K562 (cell line): Measurements from ENCODE around the gene SLC22A3. TPM values are rescaled to one million over a fixed set of nuclear protein-coding genes. Genes with fewer than 3 reads are reported as not detected.

Experiments used
- ATAC-seq: fragments of 200-7000 bp; cut with Tn5 transposase; 3 replicates; pipeline ENCODE4 v1.9.1; 2020; ENCODE audit warnings: moderate library complexity
- BruUV-seq: library from RNA; stranded (reverse); fragments of 400-500 nt; replicated peaks from 2 replicates; lab custom pipeline; 2021; lab: Mats Ljungman, UMichigan
- CTCF ChIA-PET: fragments of 300-600 bp; formaldehyde crosslinking; extraction: SDS; loops from one replicate; lab custom pipeline; 2021; ENCODE audit warnings: low intra/inter-chr PET ratio; lab: Yijun Ruan, JAX
- POLR2A ChIA-PET: fragments of 300-600, 350-650 bp; sonication (Branson Sonifier 250); formaldehyde crosslinking; extraction: SDS; loops from one replicate; lab custom pipeline; 2021; ENCODE audit warnings: antibody characterized with exemption, inconsistent platforms; lab: Yijun Ruan, JAX
- DNase-seq, 4 experiments: peaks; one replicate each; pipeline versions ENCODE4 v3.0.0 to v3.0.0-alpha.2; 2011 to 2018; ENCODE audit warnings: low spot score in 3 of 4, mixed read lengths in 3 of 4; ENCODE audit errors: extremely low read depth in 1 of 4
- FAIRE-seq: peaks from 2 replicates; lab custom pipeline; 2011; peaks lifted over from hg19 to GRCh38; lab: Jason Lieb, UNC
- H2AFZ ChIP-seq: 2 replicates; pipeline ENCODE4 v1.6.0; 2011; ENCODE audit warnings: low read depth, low read length, control low read depth, inconsistent platforms
- H3K27ac ChIP-seq: fragments of 200-600 bp; 3 replicates; pipeline ENCODE4 v1.8.0; 2011; ENCODE audit warnings: low read depth, mild to moderate bottlenecking, control low read depth, inconsistent platforms, low read length, moderate library complexity, mixed read lengths; ENCODE audit errors: extremely low read depth
- H3K27me3 ChIP-seq, 2 experiments: fragments of 300-600 bp in 1 of 2; 2 replicates in 1 of 2; 3 replicates in 1 of 2; pipeline versions ENCODE4 v1.6.0 to v1.8.0; 2011; ENCODE audit warnings: inconsistent platforms in 2 of 2, low read length in 2 of 2, mild to moderate bottlenecking in 1 of 2, mixed read lengths in 1 of 2, moderate library complexity in 1 of 2; ENCODE audit not compliant: control insufficient read depth in 2 of 2, insufficient read depth in 2 of 2
- H3K36me3 ChIP-seq: fragments of 300-600 bp; 3 replicates; pipeline ENCODE4 v1.8.0; 2011; ENCODE audit warnings: mild to moderate bottlenecking, low read length, inconsistent platforms; ENCODE audit not compliant: control insufficient read depth, insufficient read depth
- H3K4me1 ChIP-seq, 2 experiments: fragments of 200-600 bp in 1 of 2; replicated peaks in 1 of 2; 2 replicates in 1 of 2; 3 replicates in 1 of 2; pipeline versions ENCODE4 v1.5.1 to v1.8.0; 2011; ENCODE audit warnings: inconsistent platforms in 2 of 2, low read length in 2 of 2, mild to moderate bottlenecking in 1 of 2, mixed read lengths in 1 of 2, moderate library complexity in 1 of 2; ENCODE audit not compliant: control insufficient read depth in 2 of 2, insufficient read depth in 2 of 2
- H3K4me2 ChIP-seq: 2 replicates; pipeline ENCODE4 v1.6.1; 2011; ENCODE audit warnings: low read length, control low read depth, inconsistent platforms, mixed read lengths; ENCODE audit not compliant: insufficient read depth
- H3K4me3 ChIP-seq: fragments of 200-600 bp; sonication (generic), shearing (Covaris generic); 2 replicates; pipeline ENCODE4 v1.5.1; 2016; ENCODE audit warnings: control low read depth, inconsistent platforms
- H3K79me2 ChIP-seq: fragments of 200-600 bp; 3 replicates; pipeline ENCODE4 v1.8.0; 2011; ENCODE audit warnings: low read length, inconsistent platforms; ENCODE audit not compliant: control insufficient read depth, insufficient read depth
- H3K9ac ChIP-seq, 2 experiments: 2 replicates each; pipeline versions ENCODE4 v1.6.0 to v1.6.1; 2011; ENCODE audit warnings: low read depth in 2 of 2, low read length in 2 of 2, control low read depth in 1 of 2, inconsistent platforms in 1 of 2, mild to moderate bottlenecking in 1 of 2, mixed read lengths in 1 of 2; ENCODE audit not compliant: insufficient read depth in 1 of 2
- H3K9me1 ChIP-seq: one replicate; pipeline ENCODE4 v1.6.0; 2011; ENCODE audit warnings: inconsistent platforms, mild to moderate bottlenecking, low read length, moderate library complexity; ENCODE audit not compliant: control insufficient read depth, insufficient read depth
- H3K9me3 ChIP-seq: replicated peaks from 2 replicates; pipeline ENCODE4 v1.5.1; 2011; ENCODE audit warnings: low read depth, low read length, inconsistent platforms; ENCODE audit not compliant: control insufficient read depth, insufficient read depth
- H4K20me1 ChIP-seq: replicated peaks from 2 replicates; pipeline ENCODE4 v1.6.1; 2011; ENCODE audit warnings: low read length, inconsistent platforms, mixed read lengths; ENCODE audit not compliant: control insufficient read depth, insufficient read depth
- BCL6 ChIP-seq: fragments of 250-450 bp; sonication (Bioruptor Pico); IDR thresholded peaks from 2 replicates; pipeline ENCODE4 v1.4.0; 2020
- CSDE1 ChIP-seq, 2 experiments: fragments of 450-650 bp; IDR thresholded peaks; 2 replicates each; pipeline ENCODE4 v1.6.1; 2016; ENCODE audit warnings: mild to moderate bottlenecking in 1 of 2
- DNMT1 ChIP-seq: fragments of 450-650 bp; IDR thresholded peaks from 2 replicates; pipeline ENCODE4 v1.6.1; 2016; ENCODE audit warnings: antibody characterized with exemption, mild to moderate bottlenecking
- ERF ChIP-seq: fragments of 450-650 bp; formaldehyde crosslinking; IDR thresholded peaks from 2 replicates; pipeline ENCODE4 v1.4.0; 2020; ENCODE audit warnings: mild to moderate bottlenecking, mixed read lengths
- FOSL1 ChIP-seq: fragments of 200-800 bp; sonication (Bioruptor generic); conservative IDR thresholded peaks from 2 replicates; pipeline ENCODE4 v1.6.1; 2016; ENCODE audit warnings: missing genetic modification characterization, missing compliant biosample characterization
- FOXK2 ChIP-seq, 2 experiments: fragments of 450-650 bp; IDR thresholded peaks in 1 of 2; conservative IDR thresholded peaks in 1 of 2; 2 replicates each; pipeline ENCODE4 v1.6.1; 2016; ENCODE audit warnings: low read depth in 2 of 2, mild to moderate bottlenecking in 1 of 2
- JUND ChIP-seq, 2 experiments: IDR thresholded peaks; 2 replicates in 1 of 2; 3 replicates in 1 of 2; pipeline ENCODE4 v1.6.1; 2011; ENCODE audit warnings: borderline replicate concordance in 2 of 2, low read depth in 2 of 2, low read length in 2 of 2, improper control_type of control experiment in 1 of 2, missing biosample characterization in 1 of 2, missing genetic modification characterization in 1 of 2, missing genetic modification reagents in 1 of 2
- RFX7 ChIP-seq: fragments of 250-450 bp; sonication (Bioruptor Pico); IDR thresholded peaks from 2 replicates; pipeline ENCODE4 v1.5.1; 2021; ENCODE audit warnings: mild to moderate bottlenecking
- TAF9B ChIP-seq: fragments of 450-650 bp; IDR thresholded peaks from 2 replicates; pipeline ENCODE4 v1.6.1; 2018; ENCODE audit warnings: mild to moderate bottlenecking; ENCODE audit not compliant: partially characterized antibody
- THRA ChIP-seq: fragments of 450-650 bp; IDR thresholded peaks from 2 replicates; pipeline ENCODE4 v1.6.1; 2017; ENCODE audit warnings: mild to moderate bottlenecking, moderate library complexity
- ZNF212 ChIP-seq: fragments of 450-650 bp; formaldehyde crosslinking; IDR thresholded peaks from 2 replicates; pipeline ENCODE4 v1.4.0; 2020; ENCODE audit warnings: mild to moderate bottlenecking
- ZNF253 ChIP-seq: fragments of 250-450 bp; sonication (Bioruptor Pico); conservative IDR thresholded peaks from 2 replicates; pipeline ENCODE4 v1.6.1; 2021; ENCODE audit warnings: mild to moderate bottlenecking
- WGBS: fragments of 100-300 bp; shearing (Covaris generic); methylation state at CpG from one replicate; pipeline ENCODE4 v1.1.6; 2016; ENCODE audit warnings: low coverage, mixed read lengths; ENCODE audit not compliant: insufficient coverage; ENCODE audit errors: missing lambda C conversion rate; 5-methylcytosine and 5-hydroxymethylcytosine counted together
- in situ Hi-C: fragments of 300-500 bp; cut with MboI; formaldehyde crosslinking; loops from 4 replicates; pipeline ENCODE4 v1.15.0; 2018; ENCODE audit warnings: inconsistent platforms, mixed read lengths
- intact Hi-C: fragments of 100-400 bp; cut with micrococcal nuclease; formaldehyde crosslinking; loops from 2 replicates; pipeline ENCODE4 v1.14.2; 2022
- polyA plus RNA-seq, 8 experiments: library from polyadenylated mRNA; depleted of rRNA in 4 of 8; stranded (reverse) in 5 of 8; unstranded in 3 of 8; fragments of >200 nt; fragmentation: Nextera tagmentation in 2 of 8; fragmentation: Illumina TruSeq in 1 of 8; extraction: Ambion mirVana in 2 of 8; extraction: Trizol in 1 of 8; gene quantifications; 2 replicates each; pipeline versions ENCODE4 v1.2.1 to v1.2.3, GENCODE V29; 2011 to 2014; ENCODE audit warnings: inconsistent platforms in 1 of 8, missing spikeins in 1 of 8
- total RNA-seq, 7 experiments: library from RNA; depleted of rRNA in 6 of 7; stranded (reverse); fragments of >200 nt in 6 of 7; fragmentation: Illumina TruSeq in 2 of 7; extraction: Trizol in 2 of 7; gene quantifications; 2 replicates each; pipeline versions ENCODE4 v1.2.1 to v1.2.3, GENCODE V29; 2011 to 2021; ENCODE audit warnings: low replicate concordance in 1 of 7
- TF ChIP-seq, protein P1 (sequence below), 2 experiments: IDR thresholded peaks in 1 of 2; conservative IDR thresholded peaks in 1 of 2; 2 replicates each; pipeline ENCODE4 v1.6.1; 2016; ENCODE audit warnings: low read depth in 2 of 2, mild to moderate bottlenecking in 1 of 2, missing compliant biosample characterization in 1 of 2, missing genetic modification characterization in 1 of 2, moderate library complexity in 1 of 2
- TF ChIP-seq, protein P2 (sequence below), 2 experiments: fragments of 450-650 bp in 1 of 2; IDR thresholded peaks; 2 replicates each; pipeline ENCODE4 v1.6.1; 2011 to 2017; ENCODE audit warnings: low read depth in 2 of 2, antibody characterized with exemption in 1 of 2, borderline replicate concordance in 1 of 2, low read length in 1 of 2, mild to moderate bottlenecking in 1 of 2, mixed read lengths in 1 of 2; ENCODE audit not compliant: control insufficient read depth in 1 of 2

Gene SLC22A3
- total and polyA plus RNA-seq, 9 of the 15 experiments (the other 6 are each of a cell fraction or from before 2014, with no cell fraction given) = not detected

DNA sequence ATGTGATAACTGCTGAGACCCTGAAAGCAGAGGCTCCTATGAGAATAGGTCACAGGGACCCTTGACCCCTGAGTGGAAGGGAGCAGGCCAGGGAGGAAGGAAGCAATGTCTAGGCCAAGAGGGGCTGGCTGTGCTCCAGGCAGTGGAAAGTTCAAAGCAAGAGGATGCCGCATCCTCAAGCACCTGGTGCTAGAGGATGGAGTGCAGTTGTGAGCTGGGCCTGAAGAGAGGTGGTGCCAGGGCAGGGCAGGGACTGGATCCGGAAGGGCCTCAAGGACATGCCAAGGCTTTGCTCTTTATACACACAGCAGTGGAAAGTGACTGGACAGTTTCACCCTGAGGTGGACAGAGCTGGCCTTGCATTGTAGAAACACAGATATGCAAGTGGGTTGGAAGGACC is 97.0 kb downstream of the SLC22A3 start (continued):
- TF ChIP-seq JUND (IDR thresholded peaks at IDR 0.05; ENCODE audit: borderline replicate concordance, low read depth, low read length) = no peak
- TF ChIP-seq JUND (tag; IDR thresholded peaks at IDR 0.05; ENCODE audit: borderline replicate concordance, low read depth, low read length) = no peak
- TF ChIP-seq ERF (CRISPR knock-in tag) = no peak
- TF ChIP-seq FOSL1 (tag) = no peak
- TF ChIP-seq THRA = no peak
- TF ChIP-seq, protein P1, sequence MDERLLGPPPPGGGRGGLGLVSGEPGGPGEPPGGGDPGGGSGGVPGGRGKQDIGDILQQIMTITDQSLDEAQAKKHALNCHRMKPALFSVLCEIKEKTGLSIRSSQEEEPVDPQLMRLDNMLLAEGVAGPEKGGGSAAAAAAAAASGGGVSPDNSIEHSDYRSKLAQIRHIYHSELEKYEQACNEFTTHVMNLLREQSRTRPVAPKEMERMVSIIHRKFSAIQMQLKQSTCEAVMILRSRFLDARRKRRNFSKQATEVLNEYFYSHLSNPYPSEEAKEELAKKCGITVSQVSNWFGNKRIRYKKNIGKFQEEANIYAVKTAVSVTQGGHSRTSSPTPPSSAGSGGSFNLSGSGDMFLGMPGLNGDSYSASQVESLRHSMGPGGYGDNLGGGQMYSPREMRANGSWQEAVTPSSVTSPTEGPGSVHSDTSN (CRISPR knock-in tag; IDR thresholded peaks at IDR 0.05; ENCODE audit: low read depth) = no peak
- TF ChIP-seq, protein P1 (tag; conservative IDR thresholded peaks at IDR 0.05; ENCODE audit: low read depth) = no peak

- 0% methylated on average over 4 of the region's 4 CpGs for WGBS
- ChIA-PET CTCF (no interaction called here), POLR2A (no interaction called here)
- no peak for DNase-seq
- in situ Hi-C loops = no loop called here
- intact Hi-C loops = no loop called here
- H3K9me1 ChIP-seq = no peaks in the 10 kb centered on the region
- FAIRE-seq = no peak
- no peak overlapping the region for H2AFZ ChIP-seq
- no peaks in the 10 kb centered on the region for H3K36me3 ChIP-seq
- peaks cover 5 to 20% of the 10 kb centered on the region in 2 experiments; a peak in 4 of 5 replicates for H3K27me3 ChIP-seq
- H3K9me3 ChIP-seq = no peaks in the 10 kb centered on the region
- H3K27ac ChIP-seq = no peak overlapping the region
- H3K4me1 ChIP-seq = no peaks in the 10 kb centered on the region
- H3K79me2 ChIP-seq = no peaks in the 10 kb centered on the region
- H3K4me3 ChIP-seq = no peak overlapping the region
- no peaks in the 10 kb centered on the region for H4K20me1 ChIP-seq
- no peak overlapping the region for H3K9ac ChIP-seq
- no TSS peak for BruUV-seq
- H3K4me2 ChIP-seq = no peak overlapping the region
- no peak for ATAC-seq
- TF ChIP-seq ZNF212 (CRISPR knock-in tag) (no peak), BCL6 (CRISPR knock-in tag) (no peak), ZNF253 (CRISPR knock-in tag) (no peak), TAF9B (no peak), FOXK2 (conservative IDR thresholded peaks at IDR 0.05 in 1 of 2, IDR thresholded peaks at IDR 0.05 in 1 of 2; ENCODE audit: low read depth in 2 of 2) (no peak), DNMT1 (no peak), RFX7 (CRISPR knock-in tag) (no peak), CSDE1 (IDR thresholded peaks at IDR 0.05) (no peak)
- TF ChIP-seq, protein P2, sequence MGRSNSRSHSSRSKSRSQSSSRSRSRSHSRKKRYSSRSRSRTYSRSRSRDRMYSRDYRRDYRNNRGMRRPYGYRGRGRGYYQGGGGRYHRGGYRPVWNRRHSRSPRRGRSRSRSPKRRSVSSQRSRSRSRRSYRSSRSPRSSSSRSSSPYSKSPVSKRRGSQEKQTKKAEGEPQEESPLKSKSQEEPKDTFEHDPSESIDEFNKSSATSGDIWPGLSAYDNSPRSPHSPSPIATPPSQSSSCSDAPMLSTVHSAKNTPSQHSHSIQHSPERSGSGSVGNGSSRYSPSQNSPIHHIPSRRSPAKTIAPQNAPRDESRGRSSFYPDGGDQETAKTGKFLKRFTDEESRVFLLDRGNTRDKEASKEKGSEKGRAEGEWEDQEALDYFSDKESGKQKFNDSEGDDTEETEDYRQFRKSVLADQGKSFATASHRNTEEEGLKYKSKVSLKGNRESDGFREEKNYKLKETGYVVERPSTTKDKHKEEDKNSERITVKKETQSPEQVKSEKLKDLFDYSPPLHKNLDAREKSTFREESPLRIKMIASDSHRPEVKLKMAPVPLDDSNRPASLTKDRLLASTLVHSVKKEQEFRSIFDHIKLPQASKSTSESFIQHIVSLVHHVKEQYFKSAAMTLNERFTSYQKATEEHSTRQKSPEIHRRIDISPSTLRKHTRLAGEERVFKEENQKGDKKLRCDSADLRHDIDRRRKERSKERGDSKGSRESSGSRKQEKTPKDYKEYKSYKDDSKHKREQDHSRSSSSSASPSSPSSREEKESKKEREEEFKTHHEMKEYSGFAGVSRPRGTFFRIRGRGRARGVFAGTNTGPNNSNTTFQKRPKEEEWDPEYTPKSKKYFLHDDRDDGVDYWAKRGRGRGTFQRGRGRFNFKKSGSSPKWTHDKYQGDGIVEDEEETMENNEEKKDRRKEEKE (IDR thresholded peaks at IDR 0.05; ENCODE audit: borderline replicate concordance in 1 of 2, control insufficient read depth in 1 of 2, low read depth in 2 of 2, low read length in 1 of 2) = no peak
Observed at GRCh38 chr6:160447350-160447749, 99.2 kb downstream of the SLC22A3 start.
